HFFc6 (cell line): ENCODE measurements around the gene PRPF38A. TPM values are rescaled to one million over a fixed set of nuclear protein-coding genes. Genes with fewer than 3 reads are reported as not detected.

Experiments
- DNase-seq: peaks from one replicate; pipeline ENCODE4 v3.0.0-alpha.2; 2018
- H3K27ac Mint-ChIP-seq: 2 replicates; pipeline ENCODE4 v1.8.0; 2020; ENCODE audit warnings: mild to moderate bottlenecking, mixed read lengths
- H3K27me3 Mint-ChIP-seq: 2 replicates; pipeline ENCODE4 v1.8.0; 2021; ENCODE audit warnings: mild to moderate bottlenecking, moderate library complexity, mixed read lengths; ENCODE audit not compliant: insufficient read depth
- H3K36me3 Mint-ChIP-seq: 2 replicates; pipeline ENCODE4 v1.8.0; 2021; ENCODE audit warnings: low read depth, mixed read lengths
- H3K4me1 Mint-ChIP-seq: 2 replicates; pipeline ENCODE4 v1.8.0; 2020; ENCODE audit warnings: low read depth, mixed read lengths
- H3K4me3 Mint-ChIP-seq: 2 replicates; pipeline ENCODE4 v1.8.0; 2020; ENCODE audit warnings: mild to moderate bottlenecking, moderate library complexity, mixed read lengths
- H3K9me3 Mint-ChIP-seq: 2 replicates; pipeline ENCODE4 v1.8.0; 2020; ENCODE audit warnings: mild to moderate bottlenecking, mixed read lengths
- total RNA-seq, 6 experiments: library from RNA; stranded (reverse); fragmentation: NEBNext Ultra II Directional; extraction: Animal tissue kit (Norgen Biotek cat#: 25700); gene quantifications; 2 replicates in 1 of 6; 3 replicates in 5 of 6; pipeline ENCODE4 v1.2.3, GENCODE V29; 2021
- TF ChIP-seq, protein P1 (sequence below): fragments of 200-600 bp; sonication (generic); IDR thresholded peaks from 2 replicates; pipeline ENCODE4 v1.5.0; 2021; ENCODE audit warnings: antibody characterized with exemption, mild to moderate bottlenecking

PRPF38A gene
- total RNA-seq, 6 experiments from 2014 or later, result 27.7 to 33.0 (median 31.3) TPM

DNA sequence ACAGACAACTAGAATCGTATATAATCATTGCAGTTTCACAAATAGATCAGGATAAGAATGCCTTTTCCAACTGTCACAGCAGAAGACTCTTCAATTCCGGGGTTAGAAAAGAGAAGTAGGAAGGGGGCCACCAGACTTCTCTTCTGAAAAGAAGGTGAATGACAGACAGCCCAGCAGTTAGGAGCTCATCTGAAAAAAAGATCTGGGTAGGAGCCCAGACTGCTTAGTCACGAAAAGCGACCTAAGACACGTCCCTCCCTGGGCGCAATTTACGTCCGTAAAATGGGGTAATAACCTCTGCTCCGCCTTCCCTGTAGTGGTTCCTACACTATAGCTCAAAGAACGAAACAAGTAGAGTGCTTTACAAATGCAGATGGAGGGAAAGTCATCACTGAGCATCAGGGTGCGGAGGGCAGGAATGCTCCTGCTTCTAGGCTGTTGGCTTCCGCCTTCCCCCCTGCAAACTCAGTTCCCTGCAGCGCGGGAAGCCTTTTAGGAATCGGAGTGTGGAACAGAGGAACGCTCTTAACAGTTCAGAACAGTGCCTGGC lies 761 bp upstream of the PRPF38A start:
- Mint-ChIP-seq H3K36me3 (peaks cover 18% of the 10 kb centered on the region), H3K4me3 (peak overlapping the region; percentile 100), H3K27me3 (no peaks in the 10 kb centered on the region), H3K9me3 (no peaks in the 10 kb centered on the region), H3K4me1 (peaks cover 30% of the 10 kb centered on the region), H3K27ac (peak overlapping the region; percentile 97)
- TF ChIP-seq, protein P1, sequence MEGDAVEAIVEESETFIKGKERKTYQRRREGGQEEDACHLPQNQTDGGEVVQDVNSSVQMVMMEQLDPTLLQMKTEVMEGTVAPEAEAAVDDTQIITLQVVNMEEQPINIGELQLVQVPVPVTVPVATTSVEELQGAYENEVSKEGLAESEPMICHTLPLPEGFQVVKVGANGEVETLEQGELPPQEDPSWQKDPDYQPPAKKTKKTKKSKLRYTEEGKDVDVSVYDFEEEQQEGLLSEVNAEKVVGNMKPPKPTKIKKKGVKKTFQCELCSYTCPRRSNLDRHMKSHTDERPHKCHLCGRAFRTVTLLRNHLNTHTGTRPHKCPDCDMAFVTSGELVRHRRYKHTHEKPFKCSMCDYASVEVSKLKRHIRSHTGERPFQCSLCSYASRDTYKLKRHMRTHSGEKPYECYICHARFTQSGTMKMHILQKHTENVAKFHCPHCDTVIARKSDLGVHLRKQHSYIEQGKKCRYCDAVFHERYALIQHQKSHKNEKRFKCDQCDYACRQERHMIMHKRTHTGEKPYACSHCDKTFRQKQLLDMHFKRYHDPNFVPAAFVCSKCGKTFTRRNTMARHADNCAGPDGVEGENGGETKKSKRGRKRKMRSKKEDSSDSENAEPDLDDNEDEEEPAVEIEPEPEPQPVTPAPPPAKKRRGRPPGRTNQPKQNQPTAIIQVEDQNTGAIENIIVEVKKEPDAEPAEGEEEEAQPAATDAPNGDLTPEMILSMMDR, result no peak
- peak; percentile 71 for DNase-seq

DNA sequence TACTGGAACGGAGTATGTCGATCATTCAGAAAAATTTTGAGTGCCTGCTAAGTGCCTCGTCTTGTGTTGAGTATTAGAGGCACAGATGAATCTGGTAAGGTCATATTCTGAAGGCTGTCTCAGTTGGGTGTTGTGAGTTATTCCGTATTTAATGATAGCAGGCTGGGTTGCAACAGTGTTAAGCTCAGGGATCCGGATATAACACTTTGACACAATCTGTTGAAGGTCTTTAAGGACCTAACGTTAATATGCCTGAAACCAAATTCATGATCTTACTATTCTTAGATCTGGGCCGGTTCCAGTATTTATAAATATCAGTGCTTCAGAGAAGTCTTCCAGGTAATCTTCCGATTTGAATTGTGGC lies 555 bp downstream of the PRPF38A start:
- DNase-seq, result no peak
- peaks cover 30% of the 10 kb centered on the region for H3K4me1 Mint-ChIP-seq
- no peaks in the 10 kb centered on the region for H3K9me3 Mint-ChIP-seq
- peak overlapping the region; percentile 97 for H3K27ac Mint-ChIP-seq
- peaks cover 24% of the 10 kb centered on the region for H3K36me3 Mint-ChIP-seq
- TF ChIP-seq, protein P1, result peak; percentile 36
- H3K4me3 Mint-ChIP-seq, result peak overlapping the region; percentile 100
- H3K27me3 Mint-ChIP-seq, result no peaks in the 10 kb centered on the region

DNA sequence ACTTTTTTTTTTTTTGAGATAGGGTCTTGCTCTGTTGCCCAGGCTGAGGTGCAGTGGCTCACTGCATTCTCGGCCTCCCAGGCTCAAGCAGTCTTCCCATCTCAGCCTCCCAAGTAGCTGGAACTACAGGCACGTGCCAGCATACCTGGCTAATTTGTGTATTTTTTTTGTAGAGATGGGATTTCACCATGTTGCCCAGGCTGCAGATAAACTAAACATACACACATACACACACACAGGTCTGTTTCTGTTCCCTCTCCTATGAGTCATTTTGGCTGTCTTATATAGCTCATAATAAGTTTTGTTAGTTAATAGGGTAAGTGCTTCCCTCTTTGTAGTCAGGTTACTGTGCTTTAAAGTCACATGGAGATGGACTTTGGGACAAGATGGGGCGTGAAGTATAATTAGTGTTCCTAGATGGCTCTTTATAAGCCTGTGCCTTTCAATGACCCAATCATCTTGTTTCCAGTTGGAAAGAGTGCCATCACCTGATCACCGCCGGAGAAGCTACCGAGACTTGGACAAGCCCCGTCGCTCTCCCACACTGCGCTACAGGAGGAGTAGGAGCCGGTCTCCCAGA lies 9.1 kb downstream of the PRPF38A start:
- no peaks in the 10 kb centered on the region for H3K27me3 Mint-ChIP-seq
- TF ChIP-seq, protein P1, result no peak
- peak; percentile 6 for DNase-seq
- H3K36me3 Mint-ChIP-seq, result peaks cover 45% of the 10 kb centered on the region
- H3K4me1 Mint-ChIP-seq, result no peaks in the 10 kb centered on the region
- peak overlapping the region; percentile 61 for H3K27ac Mint-ChIP-seq
- H3K9me3 Mint-ChIP-seq, result no peaks in the 10 kb centered on the region
- H3K4me3 Mint-ChIP-seq, result no peak overlapping the region

DNA sequence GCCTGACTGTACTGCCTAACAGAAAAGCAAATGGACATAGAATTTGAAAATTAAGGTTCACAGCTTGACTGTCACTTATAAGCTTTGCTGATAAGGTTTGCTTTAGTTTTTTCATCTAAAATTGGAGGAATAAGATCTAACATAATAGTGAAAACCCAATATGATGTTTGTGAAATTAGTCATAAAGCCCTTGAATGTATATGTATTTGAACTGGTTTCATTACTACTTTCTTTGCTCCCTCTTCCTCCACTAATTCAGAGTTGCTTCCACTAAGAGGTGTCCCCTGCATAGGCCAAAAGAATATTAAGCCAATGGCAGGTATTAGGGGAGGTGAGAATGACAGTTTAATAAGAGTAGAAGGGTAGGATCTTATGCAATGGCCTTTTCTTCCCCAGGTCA lies 10.5 kb downstream of the PRPF38A start:
- H3K27me3 Mint-ChIP-seq, result no peaks in the 10 kb centered on the region; the same call in 1 of the 2 replicates
- no peak overlapping the region for H3K27ac Mint-ChIP-seq
- TF ChIP-seq, protein P1, result no peak
- H3K4me3 Mint-ChIP-seq, result no peak overlapping the region
- no peak for DNase-seq
- no peaks in the 10 kb centered on the region for H3K9me3 Mint-ChIP-seq
- no peaks in the 10 kb centered on the region for H3K4me1 Mint-ChIP-seq
- H3K36me3 Mint-ChIP-seq, result peaks cover 37% of the 10 kb centered on the region

DNA sequence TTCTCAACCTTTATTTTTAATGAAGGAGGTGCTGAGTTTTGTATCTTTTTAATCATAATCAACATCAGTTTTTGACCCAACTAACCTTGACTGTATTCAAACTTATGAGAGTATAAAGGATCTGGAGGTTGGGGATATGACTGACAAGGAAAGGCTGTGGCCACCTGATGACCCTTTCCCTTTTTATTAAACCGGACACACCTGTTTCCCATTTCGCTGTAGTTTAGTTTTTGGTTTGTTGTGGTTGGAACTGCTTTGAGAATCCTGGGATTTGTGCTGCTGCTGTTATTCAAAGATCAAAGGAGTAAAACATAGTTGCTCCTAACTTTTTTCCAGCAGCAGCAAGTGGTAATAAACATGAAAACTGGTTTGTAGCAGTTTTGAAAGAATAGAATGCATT lies 12.4 kb downstream of the PRPF38A start:
- TF ChIP-seq, protein P1, result no peak

More for the DNA sequence above, 12.4 kb downstream of the PRPF38A start:
- no peaks in the 10 kb centered on the region; the same call in 1 of the 2 replicates for H3K27me3 Mint-ChIP-seq
- peaks cover 31% of the 10 kb centered on the region for H3K36me3 Mint-ChIP-seq
- no peaks in the 10 kb centered on the region for H3K9me3 Mint-ChIP-seq
- no peak overlapping the region for H3K27ac Mint-ChIP-seq
- no peak overlapping the region for H3K4me3 Mint-ChIP-seq
- no peaks in the 10 kb centered on the region for H3K4me1 Mint-ChIP-seq
- DNase-seq, result no peak
